ENCODE measurements around the gene TACC3. TPM values are rescaled to one million over a fixed set of nuclear protein-coding genes. Genes with fewer than 3 reads are reported as not detected.

Gene TACC3
- total RNA-seq, 1 donor from 2014 or later: 8.3 TPM

DNA sequence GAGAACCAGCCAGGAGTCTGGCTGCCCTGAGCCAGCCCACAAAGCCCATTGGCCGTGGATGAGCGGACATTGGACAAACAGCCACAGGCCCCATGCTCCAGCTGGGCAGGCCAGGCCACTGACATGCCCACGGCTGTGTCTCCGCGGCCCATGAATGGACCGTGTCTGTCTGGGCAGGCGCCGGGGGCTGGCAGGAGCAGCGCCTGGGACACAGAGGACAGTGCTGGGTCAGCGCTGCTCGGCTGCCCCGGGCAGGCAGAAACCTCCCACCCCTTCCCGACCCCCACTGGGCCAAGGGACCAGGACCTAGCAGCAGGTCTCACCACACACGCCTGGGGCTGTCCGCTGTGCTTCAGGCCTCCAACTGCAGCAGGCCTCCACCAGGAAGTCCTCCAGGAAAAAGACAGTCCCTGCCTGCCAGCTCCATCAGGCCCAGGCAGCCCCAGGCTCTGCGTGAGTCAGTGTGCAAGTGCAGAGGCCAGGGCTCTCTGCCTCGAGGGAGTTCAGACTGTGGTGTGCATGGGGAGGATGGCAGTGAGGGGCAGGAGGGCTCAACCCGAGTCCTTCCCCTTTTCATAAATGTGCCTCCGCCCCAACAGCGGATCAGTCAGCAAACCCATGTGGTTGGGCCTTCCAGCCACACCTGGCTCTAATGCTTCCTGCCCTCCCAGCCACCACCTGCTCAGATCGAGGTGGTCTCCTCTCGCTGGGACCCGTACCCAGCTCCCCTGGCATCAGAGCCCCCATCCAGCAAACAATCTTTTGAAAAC lies 54.6 kb downstream of the TACC3 start:
- DNase-seq (ENCODE audit: low spot score): no peak

DNA sequence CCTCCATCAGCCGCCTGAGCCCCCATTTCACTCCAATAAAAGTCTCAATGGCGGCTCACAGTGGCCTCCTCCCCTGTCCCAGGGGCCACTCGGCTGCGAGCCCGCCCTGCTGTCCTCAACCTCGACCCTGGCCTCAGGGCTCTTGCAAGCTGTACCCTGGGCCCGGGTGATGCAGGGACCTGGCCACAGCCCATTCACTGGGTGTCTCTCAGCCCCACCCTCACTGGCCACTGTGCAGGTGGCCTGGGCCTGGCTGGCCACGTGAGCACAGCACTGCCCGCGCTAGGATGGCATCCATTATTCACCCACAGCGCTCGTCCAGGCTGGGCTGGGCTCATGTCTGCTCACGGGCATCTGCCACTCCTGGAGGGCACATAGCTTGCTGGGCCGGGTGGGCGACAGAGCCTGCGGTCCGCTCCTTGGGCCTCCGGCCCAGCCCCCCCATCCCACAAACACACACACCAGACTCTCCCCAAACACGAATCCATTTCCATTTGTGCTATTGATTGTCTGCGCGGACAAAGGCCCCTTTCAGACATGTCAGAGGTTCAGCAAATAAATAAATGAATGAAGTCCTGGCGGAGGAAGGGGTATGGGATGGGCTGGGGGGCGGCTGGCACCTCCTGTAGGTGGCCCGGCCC lies 55.3 kb downstream of the TACC3 start:
- no peak for DNase-seq (ENCODE audit: low spot score)

GRCh38 chr4:1777822-1778641 lies 56.7 kb downstream of the TACC3 start:
- no peak for DNase-seq (ENCODE audit: low spot score)

DNA sequence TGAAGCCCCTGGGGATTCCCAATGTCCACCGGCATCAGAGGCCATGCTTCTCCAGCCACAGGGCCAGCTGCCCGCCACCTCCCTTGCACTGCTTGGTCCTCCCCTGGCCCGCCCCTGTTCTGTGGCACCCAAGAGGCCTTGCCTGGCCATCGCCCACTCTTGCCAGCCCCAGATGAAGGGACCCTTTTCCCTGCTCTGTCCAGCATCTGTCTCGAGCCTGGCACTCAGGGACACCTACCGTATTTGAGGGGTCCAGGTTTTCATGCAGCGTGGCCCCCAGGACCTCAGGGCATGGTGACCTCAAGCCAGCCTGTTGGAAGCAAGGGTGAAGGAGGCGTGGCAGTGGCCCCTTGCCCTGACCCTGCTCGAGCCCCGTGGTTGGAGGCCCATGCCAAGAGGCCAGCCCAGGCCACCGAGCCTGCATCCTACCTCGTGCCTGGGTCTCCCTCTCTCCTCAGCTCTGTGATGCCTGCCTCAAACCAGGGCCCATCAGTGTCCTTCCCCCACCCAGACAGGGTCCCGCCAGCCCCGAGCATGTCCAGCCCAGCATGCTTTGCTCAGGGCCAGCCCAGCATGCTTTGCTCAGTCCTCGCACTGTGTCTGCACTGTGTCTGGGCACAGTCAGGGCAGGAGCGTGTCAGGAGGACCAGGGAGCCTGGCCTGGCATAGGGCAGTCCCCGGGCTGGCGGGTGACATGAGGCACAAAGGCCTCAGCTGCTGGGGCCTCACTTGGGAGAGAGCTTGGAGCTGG lies 57.5 kb downstream of the TACC3 start:
- no peak for DNase-seq (ENCODE audit: low spot score)

DNA sequence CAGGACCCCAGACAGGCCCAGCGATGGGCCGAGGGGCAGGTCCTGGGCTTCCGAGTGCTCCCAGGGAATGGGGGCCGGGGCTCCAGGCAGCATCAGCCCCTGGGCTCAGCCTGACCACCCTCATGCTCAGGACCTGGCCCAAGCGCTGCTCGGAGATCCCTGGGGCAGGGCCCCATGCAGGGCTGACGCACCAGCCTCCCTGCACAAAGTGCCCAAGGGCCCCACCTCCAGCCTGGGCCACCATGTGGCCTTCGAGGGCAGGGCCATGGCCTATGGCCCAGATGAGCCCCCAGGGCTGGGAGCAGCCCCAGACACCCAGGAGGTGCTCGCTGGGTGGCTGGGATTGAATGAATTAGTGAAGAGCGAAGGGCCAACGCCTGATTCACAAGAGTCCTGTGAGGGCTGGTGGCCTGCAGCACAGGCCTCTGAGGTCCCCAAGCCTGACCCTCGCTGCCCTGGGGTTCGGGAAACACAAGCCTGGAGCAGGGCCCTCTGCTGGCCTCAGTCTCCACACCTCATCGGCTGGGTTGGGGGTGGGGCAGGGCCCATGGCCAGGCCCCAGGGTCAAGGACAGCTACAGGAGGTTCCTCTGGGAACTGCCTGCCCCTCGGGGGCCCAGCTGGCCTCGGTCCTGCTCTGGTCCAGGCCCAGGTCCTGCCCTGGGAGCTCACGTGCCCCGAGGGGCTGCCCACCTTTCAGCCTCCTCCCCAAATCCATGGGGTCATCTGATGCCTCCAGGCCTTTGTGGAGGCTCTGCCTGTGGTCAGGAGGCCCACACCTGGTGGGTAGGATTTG lies 58.5 kb downstream of the TACC3 start:
- DNase-seq (ENCODE audit: low spot score): no peak

- no peak for DNase-seq (ENCODE audit: low spot score)
Measured at GRCh38 chr4:1780435-1780834, 59.1 kb downstream of the TACC3 start.

DNA sequence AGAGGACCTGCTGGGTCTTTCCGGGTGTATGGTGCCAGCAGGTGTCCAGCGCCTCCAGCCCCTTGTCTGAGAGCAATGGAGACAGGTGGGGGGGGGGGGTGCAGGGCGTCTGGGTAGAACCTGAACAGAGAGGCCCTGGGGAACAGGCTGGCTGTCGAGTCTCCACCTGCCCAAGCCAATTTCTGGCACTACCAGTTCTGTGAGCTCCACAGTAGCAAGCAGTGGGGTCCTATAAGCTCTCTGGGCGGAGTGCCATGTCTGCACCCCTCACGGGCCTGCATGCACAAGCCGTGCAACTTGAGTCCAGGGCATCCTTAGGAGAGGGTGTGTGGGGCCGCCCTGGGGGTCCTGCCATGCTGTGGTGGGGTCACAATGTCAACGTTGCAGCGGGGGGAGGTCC lies 61.7 kb downstream of the TACC3 start:
- DNase-seq (ENCODE audit: low spot score): peak; percentile 75

DNA sequence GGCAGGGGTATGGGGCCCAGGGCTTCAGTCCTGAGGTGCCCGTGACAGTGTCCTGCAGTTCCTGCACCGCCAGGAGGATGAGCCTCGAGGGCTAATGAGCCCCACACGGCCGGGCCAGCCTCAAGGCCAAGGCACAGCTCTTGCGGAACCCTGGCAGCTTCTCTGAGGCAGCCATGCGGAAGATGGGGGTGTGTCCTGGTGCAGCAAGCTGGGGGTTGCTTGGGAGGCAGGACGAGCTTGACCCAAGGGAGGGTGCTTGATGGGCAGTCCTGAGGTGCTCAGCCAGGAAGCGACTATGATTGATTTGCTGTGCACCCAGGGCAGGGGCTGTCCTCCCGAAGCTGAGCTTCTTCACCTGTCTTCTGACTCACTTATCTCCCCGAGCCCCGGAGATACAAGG lies 62.6 kb downstream of the TACC3 start:
- DNase-seq (ENCODE audit: low spot score): no peak

GRCh38 chr4:1784395-1784788 lies 63.1 kb downstream of the TACC3 start:
- no peak for DNase-seq (ENCODE audit: low spot score)

GRCh38 chr4:1784789-1785591 lies 63.7 kb downstream of the TACC3 start:
- no peak for DNase-seq (ENCODE audit: low spot score)

GRCh38 chr4:1785592-1785991 lies 64.3 kb downstream of the TACC3 start:
- no peak for DNase-seq (ENCODE audit: low spot score)

DNA sequence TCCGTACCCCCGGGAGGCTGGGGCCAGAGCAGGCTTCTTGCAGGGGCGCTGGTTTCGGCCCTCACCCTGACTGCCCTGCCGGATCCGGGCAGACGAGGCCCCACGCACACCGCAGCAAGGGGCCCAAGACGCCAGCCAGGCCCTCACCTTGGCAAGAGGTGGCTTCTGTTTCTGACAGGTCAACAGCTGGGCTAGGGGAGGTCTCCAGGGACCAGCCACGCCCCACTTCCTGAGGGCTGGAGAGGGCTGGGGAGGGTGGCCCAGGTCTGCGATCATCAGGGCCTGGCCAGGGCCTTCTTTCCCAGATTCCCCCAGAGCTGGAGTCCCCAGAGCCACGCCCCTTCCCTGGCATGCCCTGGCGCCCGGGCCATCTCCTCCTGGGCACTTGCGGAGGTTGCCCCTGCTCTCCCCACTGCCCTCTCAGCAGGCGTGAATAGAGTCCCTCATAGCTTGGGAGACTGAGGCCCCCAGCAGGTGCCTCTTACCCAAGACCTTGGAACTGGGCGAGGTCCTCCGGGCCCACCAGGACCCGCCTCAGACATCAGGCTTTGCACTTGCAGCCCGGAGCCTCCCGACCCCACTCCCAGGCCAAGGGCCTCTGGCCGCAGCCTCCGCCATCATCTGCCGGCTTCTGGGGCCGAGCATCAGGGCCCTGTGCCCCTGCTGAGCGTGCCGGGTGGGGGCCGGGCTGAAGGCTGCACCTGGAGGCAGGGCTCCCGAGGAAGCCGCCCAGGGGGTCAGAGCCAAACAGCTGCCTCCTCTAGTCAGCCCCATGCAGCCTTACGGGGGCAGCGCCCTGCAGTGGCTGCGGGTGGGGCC lies 65.4 kb downstream of the TACC3 start:
- no peak for DNase-seq (ENCODE audit: low spot score)

DNA sequence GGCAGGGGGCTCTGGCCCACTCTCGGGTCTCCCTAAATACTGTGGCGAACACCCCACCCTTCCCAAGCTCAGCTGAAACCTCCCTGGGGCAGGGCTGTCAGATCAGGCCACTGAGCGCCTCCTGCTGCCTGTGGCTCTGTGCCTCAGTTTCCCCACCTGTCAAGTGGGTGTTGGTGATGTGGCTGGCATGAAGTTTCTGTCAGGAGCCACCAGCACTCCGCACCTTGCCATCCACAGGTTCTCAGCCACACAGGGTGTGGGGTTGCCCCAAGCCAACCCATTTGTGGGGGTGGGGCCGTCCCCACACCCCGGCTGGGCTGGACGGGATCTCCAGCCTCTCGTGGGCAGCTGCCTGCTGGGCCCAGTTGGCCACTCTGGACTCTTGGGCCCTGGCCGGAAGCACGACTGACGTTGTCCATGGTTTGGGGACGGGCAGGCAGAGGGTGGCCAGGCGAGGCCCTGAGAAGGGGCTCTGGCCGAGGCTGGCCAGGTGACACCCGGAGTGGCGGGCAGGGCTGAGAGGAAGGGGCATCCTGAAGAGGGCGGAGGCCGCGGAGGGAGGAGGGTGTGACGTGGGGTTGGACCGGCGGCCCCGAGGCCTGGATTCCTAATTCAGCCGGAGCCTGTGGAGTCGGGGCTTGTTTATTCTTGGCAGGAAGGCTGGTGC lies 66.2 kb downstream of the TACC3 start:
- DNase-seq (ENCODE audit: low spot score): no peak

GRCh38 chr4:1788254-1788973 lies 67.1 kb downstream of the TACC3 start:
- DNase-seq (ENCODE audit: low spot score): no peak

- DNase-seq (ENCODE audit: low spot score): peak; percentile 68
Measured at GRCh38 chr4:1789552-1789951, 68.2 kb downstream of the TACC3 start.

DNA sequence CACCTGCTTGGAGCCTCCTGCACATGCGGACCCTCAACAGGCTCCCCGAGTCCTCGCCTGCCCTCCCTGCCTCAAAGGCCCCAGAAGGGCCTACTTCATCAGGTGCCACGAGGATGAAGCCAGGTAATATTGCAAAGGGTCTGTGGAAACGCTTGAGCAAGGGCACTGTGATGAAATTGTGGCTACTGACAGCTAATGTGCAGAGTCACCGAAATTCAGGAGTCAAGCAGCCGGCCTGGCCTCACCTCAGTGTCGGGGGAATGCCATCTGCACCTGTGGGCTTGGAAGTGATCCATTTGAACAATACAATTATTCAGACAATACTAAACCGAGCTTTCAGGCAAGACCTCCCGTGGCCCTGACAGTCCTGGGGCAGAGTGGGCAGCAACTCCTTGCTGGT lies 68.7 kb downstream of the TACC3 start:
- DNase-seq (ENCODE audit: low spot score): no peak

- DNase-seq (ENCODE audit: low spot score): no peak
Measured at GRCh38 chr4:1792158-1792831, 71.0 kb downstream of the TACC3 start.
